OCI-LY7 (cell line): ENCODE measurements around the gene LRBA. TPM values are rescaled to one million over a fixed set of nuclear protein-coding genes. Genes with fewer than 3 reads are reported as not detected.

Experiments used
- BruUV-seq: library from RNA; stranded (reverse); fragments of 400-500 nt; replicated peaks from 2 replicates; lab custom pipeline; 2021; lab: Mats Ljungman, UMichigan
- CTCF ChIA-PET: fragments of 300-600 bp; sonication (Branson Sonifier 250); formaldehyde crosslinking; loops from one replicate; lab custom pipeline; 2022; ENCODE audit warnings: antibody characterized with exemption; ENCODE audit not compliant: unreplicated experiment; lab: Charles Lee
- POLR2A ChIA-PET: fragments of 300-600 bp; sonication (Branson Sonifier 250); formaldehyde crosslinking; loops from one replicate; lab custom pipeline; 2022; ENCODE audit warnings: antibody characterized with exemption; lab: Charles Lee
- DNase-seq: peaks from one replicate; pipeline ENCODE4 v3.0.0-alpha.2; 2015; ENCODE audit warnings: low spot score
- H2AFZ ChIP-seq: fragments of 200-600 bp; sonication (generic), shearing (Covaris generic); 2 replicates; pipeline ENCODE4 v1.6.1; 2014; ENCODE audit warnings: mild to moderate bottlenecking, antibody characterized with exemption, low read length, moderate library complexity
- H3K27ac ChIP-seq: fragments of 200-600 bp; sonication (generic); 2 replicates; pipeline ENCODE4 v1.5.1; 2014; ENCODE audit warnings: mixed run types, low read depth, mild to moderate bottlenecking, moderate library complexity, low read length, inconsistent platforms; ENCODE audit not compliant: poor library complexity, severe bottlenecking
- H3K36me3 ChIP-seq: fragments of 200-600 bp; sonication (generic); 2 replicates; pipeline ENCODE4 v1.6.1; 2014; ENCODE audit warnings: mild to moderate bottlenecking, antibody characterized with exemption, low read length, moderate library complexity, mixed read lengths; ENCODE audit not compliant: insufficient read depth
- H3K4me1 ChIP-seq: fragments of 200-600 bp; sonication (generic); 2 replicates; pipeline ENCODE4 v1.5.1; 2014; ENCODE audit warnings: mild to moderate bottlenecking, low read length; ENCODE audit not compliant: insufficient read depth, poor library complexity, severe bottlenecking
- H3K4me2 ChIP-seq: fragments of 200-600 bp; sonication (generic); 2 replicates; pipeline ENCODE4 v1.6.1; 2014; ENCODE audit warnings: mild to moderate bottlenecking, low read length
- H3K4me3 ChIP-seq: fragments of 200-600 bp; sonication (generic); 2 replicates; pipeline ENCODE4 v1.5.1; 2014; ENCODE audit warnings: mild to moderate bottlenecking, low read depth, low read length; ENCODE audit not compliant: poor library complexity, severe bottlenecking
- H3K79me2 ChIP-seq: fragments of 200-600 bp; sonication (generic); 2 replicates; pipeline ENCODE4 v1.6.1; 2016; ENCODE audit warnings: low read depth, mild to moderate bottlenecking, low read length, moderate library complexity, mixed read lengths; ENCODE audit not compliant: insufficient read depth
- H3K9me2 ChIP-seq: fragments of 200-600 bp; sonication (generic); 2 replicates; pipeline ENCODE4 v1.6.1; 2016; ENCODE audit warnings: mild to moderate bottlenecking, low read length, mixed read lengths; ENCODE audit not compliant: insufficient read depth
- H3K9me3 ChIP-seq: fragments of 200-600 bp; sonication (generic); 2 replicates; pipeline ENCODE4 v1.6.1; 2014; ENCODE audit warnings: mild to moderate bottlenecking, mixed run types, low read length, mixed read lengths
- H4K20me1 ChIP-seq: fragments of 200-600 bp; sonication (generic); 2 replicates; pipeline ENCODE4 v1.6.1; 2014; ENCODE audit warnings: mild to moderate bottlenecking, antibody characterized with exemption, low read length, moderate library complexity, mixed read lengths; ENCODE audit not compliant: insufficient read depth
- CTCF ChIP-seq: fragments of 200-600 bp; sonication (generic); conservative IDR thresholded peaks from 2 replicates; pipeline ENCODE4 v1.5.1; 2014; ENCODE audit warnings: mild to moderate bottlenecking, antibody characterized with exemption, low read length, moderate library complexity, mixed read lengths
- EZH2phosphoT487 ChIP-seq: fragments of 200-600 bp; sonication (generic); IDR thresholded peaks from 2 replicates; pipeline ENCODE4 v1.6.1; 2018; ENCODE audit warnings: low read depth, borderline replicate concordance, mild to moderate bottlenecking, mixed run types, antibody characterized with exemption, low read length, moderate library complexity, mixed read lengths
- intact Hi-C: fragments of 100-400 bp; cut with micrococcal nuclease; formaldehyde crosslinking; loops from one replicate; pipeline ENCODE4 v1.10.0; 2022; ENCODE audit not compliant: unreplicated experiment
- total RNA-seq, 2 experiments: library from RNA; depleted of rRNA in 1 of 2; stranded (reverse); fragments of >200 nt in 1 of 2; shearing (Covaris generic) in 1 of 2; gene quantifications; 2 replicates each; pipeline ENCODE4 v1.2.3, GENCODE V29; 2014 to 2022

The LRBA gene
- total RNA-seq, 2 experiments from 2014 or later, result 60.4 to 66.7 TPM

DNA sequence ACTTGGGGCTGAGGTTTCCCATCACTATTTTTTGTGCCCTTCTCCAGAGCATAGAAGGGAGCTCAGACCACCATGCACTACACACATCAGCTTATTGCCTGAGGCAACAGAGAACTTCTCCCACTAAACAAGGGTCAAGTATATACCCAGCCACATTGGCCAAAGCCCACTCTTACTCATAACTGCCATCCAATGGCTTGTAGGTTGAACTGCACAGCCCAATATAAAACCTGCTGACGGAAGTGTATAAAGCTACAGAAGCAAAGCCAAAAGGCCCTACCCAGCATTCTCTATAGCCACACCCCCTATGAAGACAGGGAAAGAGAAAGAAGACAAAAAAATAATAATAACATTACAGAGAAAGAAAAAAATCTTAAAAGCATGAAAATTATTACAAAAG, 139.7 kb downstream of the LRBA start:
- H3K4me3 ChIP-seq, result no peak overlapping the region
- H3K9me3 ChIP-seq, result 0 out of 2 replicates have a peak, but pooled peaks cover 6% of the 10 kb centered on the region
- DNase-seq, result no peak
- no peak overlapping the region for H3K4me2 ChIP-seq
- H4K20me1 ChIP-seq, result no peaks in the 10 kb centered on the region
- no peak overlapping the region for H2AFZ ChIP-seq
- H3K27ac ChIP-seq, result no peak overlapping the region
- H3K9me2 ChIP-seq, result no peaks in the 10 kb centered on the region
- no peak for TF ChIP-seq CTCF
- no peak for TF ChIP-seq EZH2phosphoT487
- intact Hi-C loops, result no loop called here
- CTCF ChIA-PET, result interaction anchor here (0.6 kb wide), 1 partner anchor 17 kb away, joined by 3 read pairs; no protein-coding TSS in a partner anchor
- H3K4me1 ChIP-seq, result no peaks in the 10 kb centered on the region
- BruUV-seq, result no TSS peak
- POLR2A ChIA-PET, result no interaction called here
- peaks cover 35% of the 10 kb centered on the region for H3K36me3 ChIP-seq
- no peaks in the 10 kb centered on the region for H3K79me2 ChIP-seq

DNA sequence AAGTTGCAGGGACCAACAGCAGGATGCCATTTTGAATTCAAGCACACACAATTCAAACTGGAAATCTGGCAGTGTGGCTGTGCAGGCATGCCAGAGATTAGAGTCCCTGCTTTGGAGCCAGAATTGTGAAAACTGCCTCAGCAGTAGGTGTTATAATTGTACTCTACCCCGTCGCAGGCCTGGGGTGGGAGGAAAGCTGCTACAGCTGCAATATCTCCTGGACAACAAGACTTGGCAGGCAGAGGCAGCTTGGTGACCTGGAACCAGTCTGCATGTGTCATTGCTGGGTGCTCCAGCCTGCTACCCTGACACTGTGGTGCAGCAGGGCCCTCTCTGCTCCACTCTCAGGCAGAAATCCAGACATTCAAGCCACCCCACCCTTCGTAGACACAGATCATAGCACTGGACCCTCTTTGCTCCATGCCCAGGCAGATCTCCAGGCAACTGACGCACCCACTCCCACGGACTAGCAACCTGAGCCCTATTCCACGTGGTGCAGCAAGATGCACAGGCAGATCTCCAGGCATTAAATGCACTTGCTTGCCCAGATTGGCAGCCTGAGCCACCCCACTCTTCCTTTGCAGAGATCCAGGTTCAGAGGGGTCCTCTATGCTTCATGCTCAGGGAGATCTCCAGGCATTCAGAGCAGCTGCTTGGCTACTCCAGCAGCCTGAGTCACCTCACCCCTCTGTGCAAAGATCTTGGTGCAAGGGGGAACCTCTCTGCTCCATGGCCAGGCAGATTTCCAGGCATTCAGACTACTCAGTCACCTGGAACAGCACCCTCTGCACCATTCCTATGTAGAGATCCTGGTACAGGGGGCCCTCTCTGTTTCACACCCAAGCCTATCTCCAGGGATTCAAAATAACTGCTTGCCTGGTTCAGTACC, 140.5 kb downstream of the LRBA start:
- DNase-seq, result no peak
- H3K4me2 ChIP-seq, result no peak overlapping the region
- H3K79me2 ChIP-seq, result no peaks in the 10 kb centered on the region
- no peak overlapping the region for H3K27ac ChIP-seq
- ChIA-PET CTCF (interaction anchor here (0.6 kb wide), 1 partner anchor 18 kb away, joined by 3 read pairs; no protein-coding TSS in a partner anchor), POLR2A (no interaction called here)
- no TSS peak for BruUV-seq
- no peaks in the 10 kb centered on the region for H3K9me2 ChIP-seq
- intact Hi-C loops, result no loop called here
- H2AFZ ChIP-seq, result no peak overlapping the region
- H3K4me1 ChIP-seq, result no peaks in the 10 kb centered on the region
- H4K20me1 ChIP-seq, result no peaks in the 10 kb centered on the region
- H3K4me3 ChIP-seq, result no peak overlapping the region
- peaks cover 32% of the 10 kb centered on the region for H3K36me3 ChIP-seq
- TF ChIP-seq CTCF (no peak), EZH2phosphoT487 (no peak)
- 0 out of 2 replicates have a peak, but pooled peaks cover 6% of the 10 kb centered on the region for H3K9me3 ChIP-seq

- ChIA-PET CTCF (interaction anchor here (0.6 kb wide), 1 partner anchor 569 kb away, joined by 3 read pairs; no protein-coding TSS in a partner anchor), POLR2A (interaction anchor here (0.5 to 1.3 kb wide), 23 partner anchors 11 to 884 kb away, joined by 3 to 6 read pairs (median 3); no protein-coding TSS in a partner anchor)
- H3K36me3 ChIP-seq, result peaks cover 14% of the 10 kb centered on the region; the same call in 1 of the 2 replicates
- no TSS peak for BruUV-seq
- no peaks in the 10 kb centered on the region for H3K9me3 ChIP-seq
- DNase-seq, result peak; percentile 83
- H3K9me2 ChIP-seq, result no peaks in the 10 kb centered on the region
- TF ChIP-seq CTCF (peak; percentile 91), EZH2phosphoT487 (no peak)
- no peak overlapping the region for H3K4me2 ChIP-seq
- no peaks in the 10 kb centered on the region for H3K79me2 ChIP-seq
- no peak overlapping the region for H2AFZ ChIP-seq
- intact Hi-C loops, result loop anchor here (1.0 to 10.0 kb wide), 2 partner anchors 569 to 882 kb away; no protein-coding TSS in a partner anchor
- H4K20me1 ChIP-seq, result no peaks in the 10 kb centered on the region
- no peak overlapping the region for H3K4me3 ChIP-seq
- no peak overlapping the region for H3K27ac ChIP-seq
- H3K4me1 ChIP-seq, result no peaks in the 10 kb centered on the region
Measured at GRCh38 chr4:150867148-150867547, 147.9 kb downstream of the LRBA start.
